Measurements from ENCODE around the gene ABL2. TPM values are rescaled to one million over a fixed set of nuclear protein-coding genes. Genes with fewer than 3 reads are reported as not detected.

The ABL2 gene
- total and polyA plus RNA-seq, 2 donors (not counting 1 experiment from before 2014, with no cell fraction given), result 2.6 to 20.0 TPM

DNA sequence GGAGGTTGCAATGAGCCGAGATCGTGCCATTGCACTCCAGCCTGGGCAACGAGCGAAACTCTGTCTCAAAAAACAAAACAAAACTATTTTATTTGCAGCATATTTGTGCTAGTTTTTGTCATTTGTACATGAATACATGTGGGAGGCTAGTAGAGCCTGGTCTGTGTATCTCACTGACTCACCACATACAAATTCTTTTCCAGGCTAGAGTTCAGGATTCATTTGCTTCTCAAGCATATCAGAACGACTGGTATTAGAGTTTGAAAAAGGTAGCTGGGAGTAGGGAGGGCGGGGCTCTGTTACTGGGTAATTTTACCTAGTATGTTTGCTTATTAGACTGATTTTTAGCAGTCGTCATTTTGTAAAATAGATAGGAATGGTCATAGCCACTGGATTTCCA, 152.1 kb downstream of the ABL2 start:
- H3K79me2 ChIP-seq (ENCODE audit: control insufficient read depth, insufficient read depth, low read length), result peaks cover 1% of the 10 kb centered on the region
- ATAC-seq (ENCODE audit: low read depth) (no peak), DNase-seq (no peak)
- H3K4me3 ChIP-seq (ENCODE audit: control extremely low read depth in 1 of 5, extremely low read depth in 1 of 5, insufficient read depth in 1 of 5, low read depth in 2 of 5, low read length in 4 of 5), result no peak overlapping the region
- H3K4me2 ChIP-seq (replicated peaks; ENCODE audit: low read depth, low read length, poor library complexity, severe bottlenecking), result no peak overlapping the region
- POLR2A ChIA-PET, result interaction anchor here (0.6 kb wide), 1 partner anchor 12 kb away, joined by 5 read pairs; no protein-coding TSS in a partner anchor
- CTCF ChIA-PET, result interaction anchor here (0.7 to 11.5 kb wide), 10 partner anchors 10 to 737 kb away, joined by 3 to 183 read pairs (median 8); partner anchors contain the start of gene AXDND1
- intact Hi-C loops (cut with micrococcal nuclease), result no loop called here
- Mint-ChIP-seq H3K27me3 (no peaks in the 10 kb centered on the region), H3K4me1 (peaks cover 17% of the 10 kb centered on the region), H3K27ac (no peak overlapping the region), H3K9me3 (ENCODE audit: insufficient read depth) (no peaks in the 10 kb centered on the region), H3K4me3 (no peak overlapping the region)
- H3K9me3 ChIP-seq (ENCODE audit: control extremely low read depth in 1 of 3, control insufficient read depth in 2 of 3, insufficient read depth in 1 of 3, low read length in 2 of 3), result no peaks in the 10 kb centered on the region
- no peaks in the 10 kb centered on the region for H4K20me1 ChIP-seq (ENCODE audit: control insufficient read depth, insufficient read depth, low read length, poor library complexity, severe bottlenecking)
- no peak overlapping the region for H3K9ac ChIP-seq (ENCODE audit: low read length)
- H3K4me1 ChIP-seq (ENCODE audit: control insufficient read depth in 2 of 2, insufficient read depth in 2 of 2, low read length in 2 of 2), result peaks cover 6 to 12% of the 10 kb centered on the region in 2 donors
- no peak overlapping the region for H3K27ac ChIP-seq (ENCODE audit: low read length in 2 of 2)
- H3K27me3 ChIP-seq (replicated peaks in 1 of 4; ENCODE audit: control extremely low read depth in 1 of 4, control insufficient read depth in 3 of 4, insufficient read depth in 4 of 4, low read length in 3 of 4), result no peaks in the 10 kb centered on the region
- H3K36me3 ChIP-seq (replicated peaks in 1 of 2; ENCODE audit: control extremely low read depth in 1 of 2, control insufficient read depth in 1 of 2, extremely low read depth in 1 of 2, insufficient read depth in 2 of 2, low read length in 1 of 2), result peaks cover 0 to 8% of the 10 kb centered on the region in 2 experiments
- 95% methylated on average over 3 of the region's 7 CpGs for whole genome bisulfite sequencing (ENCODE audit: insufficient coverage)
- TF ChIP-seq CTCF (IDR thresholded peaks at IDR 0.05), result no peak
- no peak for TF ChIP-seq EZH2 (IDR thresholded peaks at IDR 0.05; ENCODE audit: borderline replicate concordance, insufficient read depth, low read depth, low read length, poor library complexity, severe bottlenecking)
- H2AFZ ChIP-seq (ENCODE audit: insufficient read depth, low read depth, low read length, poor library complexity, severe bottlenecking), result no peak overlapping the region

DNA sequence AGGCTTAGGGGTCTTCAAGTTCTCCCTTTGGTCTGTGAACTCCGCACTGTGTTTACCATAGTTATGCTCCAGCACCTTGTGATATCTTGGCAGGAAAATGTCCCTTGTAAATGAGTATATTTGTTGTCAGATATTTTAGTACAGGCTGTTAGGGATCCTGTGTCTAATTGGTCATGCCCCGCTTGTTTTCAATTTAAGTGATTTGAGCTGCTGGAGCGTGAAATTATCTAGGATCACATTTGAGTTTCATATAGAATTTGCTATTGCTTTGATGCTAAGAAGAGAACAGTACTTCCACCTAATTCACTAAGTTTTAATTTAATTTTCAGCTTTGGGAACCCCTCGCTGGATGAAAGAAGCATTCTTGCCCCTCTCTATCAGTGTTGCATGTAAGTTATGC, 163.0 kb downstream of the ABL2 start:
- no peaks in the 10 kb centered on the region for H3K27me3 ChIP-seq (replicated peaks in 1 of 4; ENCODE audit: control extremely low read depth in 1 of 4, control insufficient read depth in 3 of 4, insufficient read depth in 4 of 4, low read length in 3 of 4)
- ChIA-PET CTCF (no interaction called here), POLR2A (no interaction called here)
- DNase-seq, result no peak
- no peaks in the 10 kb centered on the region for H3K27me3 Mint-ChIP-seq
- no peak overlapping the region for H2AFZ ChIP-seq (ENCODE audit: insufficient read depth, low read depth, low read length, poor library complexity, severe bottlenecking)
- no peak for TF ChIP-seq EZH2 (IDR thresholded peaks at IDR 0.05; ENCODE audit: borderline replicate concordance, insufficient read depth, low read depth, low read length, poor library complexity, severe bottlenecking)
- TF ChIP-seq CTCF (IDR thresholded peaks at IDR 0.05), result no peak
- no peak overlapping the region for H3K27ac Mint-ChIP-seq
- WGBS (ENCODE audit: insufficient coverage), result 100% methylated on average over 1 of the region's 4 CpGs
- H3K4me3 Mint-ChIP-seq, result no peak overlapping the region
- intact Hi-C loops (cut with micrococcal nuclease), result no loop called here
- no peaks in the 10 kb centered on the region for H3K4me1 Mint-ChIP-seq
- H3K4me2 ChIP-seq (replicated peaks; ENCODE audit: low read depth, low read length, poor library complexity, severe bottlenecking), result no peak overlapping the region
- no peak for ATAC-seq (ENCODE audit: low read depth)
- no peak overlapping the region for H3K4me3 ChIP-seq (ENCODE audit: control extremely low read depth in 1 of 5, extremely low read depth in 1 of 5, insufficient read depth in 1 of 5, low read depth in 2 of 5, low read length in 4 of 5)
- peaks cover 0 to 17% of the 10 kb centered on the region in 2 experiments for H3K36me3 ChIP-seq (replicated peaks in 1 of 2; ENCODE audit: control extremely low read depth in 1 of 2, control insufficient read depth in 1 of 2, extremely low read depth in 1 of 2, insufficient read depth in 2 of 2, low read length in 1 of 2)
- H3K4me1 ChIP-seq (ENCODE audit: control insufficient read depth in 2 of 2, insufficient read depth in 2 of 2, low read length in 2 of 2), result no peaks in the 10 kb centered on the region
- H3K9me3 Mint-ChIP-seq (ENCODE audit: insufficient read depth), result no peaks in the 10 kb centered on the region
- H3K9me3 ChIP-seq (ENCODE audit: control extremely low read depth in 1 of 3, control insufficient read depth in 2 of 3, insufficient read depth in 1 of 3, low read length in 2 of 3), result no peaks in the 10 kb centered on the region
- H4K20me1 ChIP-seq (ENCODE audit: control insufficient read depth, insufficient read depth, low read length, poor library complexity, severe bottlenecking), result no peaks in the 10 kb centered on the region
- H3K79me2 ChIP-seq (ENCODE audit: control insufficient read depth, insufficient read depth, low read length), result no peaks in the 10 kb centered on the region
- no peak overlapping the region for H3K27ac ChIP-seq (ENCODE audit: low read length in 2 of 2)
- H3K9ac ChIP-seq (ENCODE audit: low read length), result no peak overlapping the region

Data from B cell (primary cell).